ENCODE data around the gene NHSL2. TPM values are rescaled to one million over a fixed set of nuclear protein-coding genes. Genes with fewer than 3 reads are reported as not detected.
A peak's percentile ranks its signal among the peaks of the same experiment; 100 is the strongest.

NHSL2 gene
- total RNA-seq, 4 donors from 2014 or later: 10.4 to 35.8 (median 13.9) TPM

GRCh38 chrX:71989768-71990426 lies 79.3 kb downstream of the NHSL2 start:
- WGBS, 2 donors (ENCODE audit: low coverage in 1 of 2): 37 to 40% methylated on average over 4 of the region's 9 CpGs
- H3K36me3 ChIP-seq: no peaks in the 10 kb centered on the region

GRCh38 chrX:71990518-71990917 lies 79.9 kb downstream of the NHSL2 start:
- no peak overlapping the region for H3K27ac ChIP-seq
- 70 to 83% methylated on average over 1 of the region's 2 CpGs for WGBS, 2 donors (ENCODE audit: low coverage in 1 of 2)
- no peak for ATAC-seq
- H3K9me3 ChIP-seq: no peaks in the 10 kb centered on the region
- H3K27me3 ChIP-seq: no peaks in the 10 kb centered on the region
- H3K4me3 ChIP-seq: no peak overlapping the region
- TF ChIP-seq CTCF (IDR thresholded peaks at IDR 0.05) (no peak), POLR2AphosphoS5 (IDR thresholded peaks at IDR 0.05) (no peak), POLR2A (IDR thresholded peaks at IDR 0.05) (no peak), EP300 (IDR thresholded peaks at IDR 0.05) (no peak)
- no peaks in the 10 kb centered on the region for H3K36me3 ChIP-seq
- peaks cover 0 to 13% (median 0%) of the 10 kb centered on the region in 3 donors for H3K4me1 ChIP-seq

More at GRCh38 chrX:71989768-71990426, 79.3 kb downstream of the NHSL2 start:
- peak; percentile 22 for ATAC-seq
- H3K27ac ChIP-seq: no peak overlapping the region
- no peaks in the 10 kb centered on the region for H3K9me3 ChIP-seq
- TF ChIP-seq CTCF (IDR thresholded peaks at IDR 0.05) (no peak), POLR2AphosphoS5 (IDR thresholded peaks at IDR 0.05) (no peak), POLR2A (IDR thresholded peaks at IDR 0.05) (no peak), EP300 (IDR thresholded peaks at IDR 0.05) (no peak)
- no peaks in the 10 kb centered on the region for H3K27me3 ChIP-seq
- peaks cover 0 to 13% (median 0%) of the 10 kb centered on the region in 3 donors for H3K4me1 ChIP-seq
- no peak overlapping the region for H3K4me3 ChIP-seq

DNA sequence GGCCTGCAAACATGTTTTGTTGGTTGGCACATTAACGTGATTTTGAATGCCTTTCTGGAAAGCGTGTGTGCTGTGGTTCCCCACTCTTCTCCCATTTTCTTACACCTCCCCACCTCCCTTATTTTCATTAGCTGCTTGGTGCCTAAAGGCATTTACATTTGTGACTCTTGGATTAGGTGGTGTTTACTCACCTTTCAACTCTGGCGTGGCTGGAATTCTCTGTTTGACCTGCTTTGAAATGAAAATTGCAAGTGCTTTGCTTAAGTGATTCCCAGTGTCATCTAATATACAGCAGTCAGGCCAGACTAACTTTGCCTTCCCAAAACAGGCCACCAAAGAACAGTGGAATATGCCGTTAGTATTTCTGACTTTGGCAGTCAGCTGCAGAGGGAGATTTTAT lies 80.5 kb downstream of the NHSL2 start:
- Histone ChIP-seq H3K4me1 (peaks cover 0 to 13% (median 0%) of the 10 kb centered on the region in 3 donors), H3K9me3 (no peaks in the 10 kb centered on the region), H3K36me3 (no peaks in the 10 kb centered on the region), H3K4me3 (no peak overlapping the region), H3K27ac (no peak overlapping the region), H3K27me3 (no peaks in the 10 kb centered on the region)
- 45 to 64% methylated on average over 2 of the region's 4 CpGs for WGBS, 2 donors (ENCODE audit: low coverage in 1 of 2)
- ATAC-seq: no peak
- TF ChIP-seq CTCF (IDR thresholded peaks at IDR 0.05) (no peak), EP300 (IDR thresholded peaks at IDR 0.05) (no peak), POLR2A (IDR thresholded peaks at IDR 0.05) (no peak), POLR2AphosphoS5 (IDR thresholded peaks at IDR 0.05) (no peak)

DNA sequence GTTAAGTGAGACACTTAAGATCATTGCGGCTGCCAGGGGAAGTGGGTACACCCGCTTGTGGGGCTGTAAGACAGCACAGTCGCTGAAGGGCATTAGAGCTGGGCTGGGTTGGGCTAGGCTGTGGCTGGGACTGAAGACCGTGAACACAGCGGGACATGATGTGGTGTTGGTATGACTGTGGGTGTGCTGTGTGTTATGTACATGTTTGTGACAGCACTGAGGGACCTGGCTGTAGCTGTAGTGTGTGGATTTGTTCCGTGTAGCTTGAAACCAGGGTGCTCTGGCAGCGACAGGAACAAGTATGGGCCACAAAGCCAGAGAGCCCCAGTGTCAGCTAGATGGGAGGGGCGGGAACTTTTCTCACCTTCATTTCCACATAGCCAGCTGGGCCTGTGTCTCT lies 82.1 kb downstream of the NHSL2 start:
- Histone ChIP-seq H3K4me1 (peaks cover 0 to 13% (median 0%) of the 10 kb centered on the region in 3 donors), H3K27ac (no peak overlapping the region), H3K27me3 (no peaks in the 10 kb centered on the region), H3K36me3 (no peaks in the 10 kb centered on the region), H3K4me3 (no peak overlapping the region), H3K9me3 (no peaks in the 10 kb centered on the region)
- 83 to 92% methylated on average over 2 of the region's 8 CpGs for WGBS, 2 donors (ENCODE audit: low coverage in 1 of 2)
- TF ChIP-seq POLR2AphosphoS5 (IDR thresholded peaks at IDR 0.05) (no peak), POLR2A (IDR thresholded peaks at IDR 0.05) (no peak), EP300 (IDR thresholded peaks at IDR 0.05) (no peak)
- ATAC-seq: no peak

DNA sequence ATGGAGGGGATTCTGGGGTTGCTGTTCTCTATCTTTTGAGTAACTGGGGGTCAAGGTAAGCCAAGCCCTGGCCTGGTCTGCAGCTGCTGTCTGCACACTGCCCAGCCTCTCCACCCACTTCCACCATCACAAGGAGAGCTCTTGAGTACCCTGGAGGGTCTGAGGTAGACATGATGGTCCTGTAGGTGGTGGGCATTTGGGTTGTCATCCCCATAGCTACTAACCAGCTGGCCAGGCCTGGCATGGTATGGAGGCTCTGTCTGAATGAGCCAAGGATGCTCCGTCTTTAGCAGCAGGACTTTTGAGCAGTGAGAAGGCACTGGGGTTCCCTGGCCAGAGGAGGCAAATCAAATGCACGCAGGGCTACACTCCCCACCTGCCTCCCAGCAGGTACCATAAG lies 82.7 kb downstream of the NHSL2 start:
- peaks cover 0 to 13% (median 0%) of the 10 kb centered on the region in 3 donors for H3K4me1 ChIP-seq
- no peak overlapping the region for H3K4me3 ChIP-seq
- H3K27me3 ChIP-seq: no peaks in the 10 kb centered on the region
- H3K27ac ChIP-seq: no peak overlapping the region
- no peaks in the 10 kb centered on the region for H3K36me3 ChIP-seq
- TF ChIP-seq POLR2A (IDR thresholded peaks at IDR 0.05) (no peak), POLR2AphosphoS5 (IDR thresholded peaks at IDR 0.05) (no peak), EP300 (IDR thresholded peaks at IDR 0.05) (no peak), CTCF (IDR thresholded peaks at IDR 0.05) (no peak)
- no peak for ATAC-seq
- no peaks in the 10 kb centered on the region for H3K9me3 ChIP-seq
- WGBS, 2 donors (ENCODE audit: low coverage in 1 of 2): no CpG with 5 or more reads among the region's 2 CpGs

All from gastroesophageal sphincter (tissue), 4 donors.